Measurements from ENCODE around the gene MBP. TPM values are rescaled to one million over a fixed set of nuclear protein-coding genes. Genes with fewer than 3 reads are reported as not detected.

MBP gene
- total and polyA plus RNA-seq, 2 experiments from 2014 or later, result 18.4 to 22.9 TPM

GRCh38 chr18:77164026-77164425 is 31.4 kb upstream of the MBP start:
- H3K27ac ChIP-seq (ENCODE audit: low read depth), result no peak overlapping the region
- H2AFZ ChIP-seq, result peak overlapping the region; percentile 73
- H3K36me3 Mint-ChIP-seq (ENCODE audit: low read depth), result peaks cover 12% of the 10 kb centered on the region; the same call in 2 of the 3 replicates
- H3K27me3 ChIP-seq (ENCODE audit: insufficient read depth), result no peaks in the 10 kb centered on the region
- H3K27ac Mint-ChIP-seq, result no peak overlapping the region
- peaks cover 77% of the 10 kb centered on the region for H3K4me1 Mint-ChIP-seq
- no peak for ATAC-seq
- peaks cover 32% of the 10 kb centered on the region for H3K4me1 ChIP-seq (ENCODE audit: insufficient read depth)
- no peaks in the 10 kb centered on the region for H3K36me3 ChIP-seq (ENCODE audit: insufficient read depth)
- no peaks in the 10 kb centered on the region; the same call in 1 of the 2 replicates for H3K9me2 ChIP-seq (ENCODE audit: insufficient read depth)
- DNase-seq (ENCODE audit: low spot score), result no peak
- peaks cover 9% of the 10 kb centered on the region for H3K27me3 Mint-ChIP-seq (ENCODE audit: insufficient read depth, low read depth, poor library complexity)
- H3K4me3 ChIP-seq, result no peak overlapping the region
- TF ChIP-seq STAT1 (IDR thresholded peaks at IDR 0.05; ENCODE audit: unreplicated experiment) (no peak), ZNF114 (CRISPR knock-in tag; IDR thresholded peaks at IDR 0.05) (no peak), CREB1 (CRISPR knock-in tag; IDR thresholded peaks at IDR 0.05; ENCODE audit: low read depth) (no peak), ZNF462 (CRISPR knock-in tag; IDR thresholded peaks at IDR 0.05) (no peak), JUNB (IDR thresholded peaks at IDR 0.05; ENCODE audit: unreplicated experiment) (no peak), ETS1 (IDR thresholded peaks at IDR 0.05) (no peak), POLR2AphosphoS5 (IDR thresholded peaks at IDR 0.05; ENCODE audit: low read depth) (no peak), REST (IDR thresholded peaks at IDR 0.05; ENCODE audit: unreplicated experiment) (no peak), EZH2phosphoT487 (IDR thresholded peaks at IDR 0.05; ENCODE audit: unreplicated experiment) (no peak), CTCF (conservative IDR thresholded peaks at IDR 0.05; ENCODE audit: low read depth in 2 of 2) (no peak), EZH2 (IDR thresholded peaks at IDR 0.05; ENCODE audit: low read depth, unreplicated experiment) (no peak), NANOG (IDR thresholded peaks at IDR 0.05; ENCODE audit: borderline replicate concordance) (no peak), ZNF331 (CRISPR knock-in tag; IDR thresholded peaks at IDR 0.05; ENCODE audit: low read depth) (no peak)
- no peaks in the 10 kb centered on the region for H3F3A ChIP-seq (replicated peaks; ENCODE audit: low read depth)
- H4K20me1 ChIP-seq (replicated peaks; ENCODE audit: insufficient read depth), result no peaks in the 10 kb centered on the region
- H3K9me3 Mint-ChIP-seq, result peaks cover 15% of the 10 kb centered on the region; the same call in 2 of the 3 replicates
- no peaks in the 10 kb centered on the region for H3K79me2 ChIP-seq (replicated peaks; ENCODE audit: insufficient read depth)
- H3K4me3 Mint-ChIP-seq, result no peak overlapping the region
- H3K4me2 ChIP-seq, result no peak overlapping the region

Measured in GM23338 (cell line).